ENCODE results near the gene AGPAT3.

Gene AGPAT3

GRCh38 chr21:43919871-43920801 lies 55.1 kb downstream of the AGPAT3 start:
- Histone ChIP-seq H2BK120ac (ENCODE audit: low read depth, low read length) (no peak overlapping the region), H2BK15ac (ENCODE audit: low read depth, poor library complexity, severe bottlenecking) (no peak overlapping the region)

GRCh38 chr21:43921571-43921978 lies 56.6 kb downstream of the AGPAT3 start:
- 62% methylated on average over 6 of the region's 10 CpGs for WGBS
- Histone ChIP-seq H3K4me1 (ENCODE audit: control insufficient read depth, insufficient read depth, low read depth, low read length) (peaks cover 46% of the 10 kb centered on the region), H3K27ac (ENCODE audit: low read length, poor library complexity, severe bottlenecking) (no peak overlapping the region), H2BK15ac (ENCODE audit: low read depth, poor library complexity, severe bottlenecking) (peak overlapping the region; percentile 36), H4K8ac (ENCODE audit: low read length) (peak overlapping the region; percentile 66), H2BK120ac (ENCODE audit: low read depth, low read length) (no peak overlapping the region), H2BK12ac (ENCODE audit: low read length in 2 of 2) (no peak overlapping the region), H3K36me3 (ENCODE audit: control insufficient read depth in 1 of 2, insufficient read depth in 2 of 2, low read depth in 1 of 2, low read length in 2 of 2) (peaks cover 0 to 31% of the 10 kb centered on the region in 2 experiments), H3K4me3 (ENCODE audit: insufficient read depth in 1 of 2, low read depth in 1 of 2, low read length in 2 of 2) (no peak overlapping the region), H3K23ac (ENCODE audit: low read length in 2 of 2) (no peak overlapping the region), H3K18ac (ENCODE audit: low read depth in 1 of 2, low read length in 2 of 2) (no peak overlapping the region), H2AFZ (ENCODE audit: low read depth, low read length) (no peak overlapping the region), H4K91ac (ENCODE audit: low read length) (no peak overlapping the region), H3K79me1 (replicated peaks; ENCODE audit: low read length, poor library complexity, severe bottlenecking) (peaks cover 64% of the 10 kb centered on the region), H3K27me3 (ENCODE audit: control insufficient read depth in 1 of 2, insufficient read depth in 1 of 2, low read length in 2 of 2) (no peaks in the 10 kb centered on the region), H3K9me3 (ENCODE audit: control insufficient read depth, low read length) (no peaks in the 10 kb centered on the region), H3K4me2 (ENCODE audit: low read length, poor library complexity, severe bottlenecking) (no peak overlapping the region), H2AK5ac (ENCODE audit: low read length, severe bottlenecking) (no peak overlapping the region), H2BK5ac (ENCODE audit: low read depth, low read length, poor library complexity, severe bottlenecking) (no peak overlapping the region), H3K14ac (ENCODE audit: low read length in 2 of 2) (no peak overlapping the region), H3K9ac (ENCODE audit: low read length) (no peak overlapping the region), H3K4ac (ENCODE audit: low read depth in 1 of 2, low read length in 2 of 2) (no peak overlapping the region)
- no peak for DNase-seq

More at GRCh38 chr21:43919871-43920801, 55.1 kb downstream of the AGPAT3 start:
- WGBS = 83% methylated on average over 25 of the region's 25 CpGs
- no peaks in the 10 kb centered on the region for H3K9me3 ChIP-seq (ENCODE audit: control insufficient read depth, low read length)
- H2AK5ac ChIP-seq (ENCODE audit: low read length, severe bottlenecking) = no peak overlapping the region
- H3K9ac ChIP-seq (ENCODE audit: low read length) = no peak overlapping the region
- H2AFZ ChIP-seq (ENCODE audit: low read depth, low read length) = peak overlapping the region; percentile 32
- no peak overlapping the region for H3K27ac ChIP-seq (ENCODE audit: low read length, poor library complexity, severe bottlenecking)
- peak overlapping the region in 1 of 2 experiments; percentile 93 for H3K14ac ChIP-seq (ENCODE audit: low read length in 2 of 2)
- peaks cover 60% of the 10 kb centered on the region for H3K79me1 ChIP-seq (replicated peaks; ENCODE audit: low read length, poor library complexity, severe bottlenecking)
- no peak overlapping the region for H3K4me3 ChIP-seq (ENCODE audit: insufficient read depth in 1 of 2, low read depth in 1 of 2, low read length in 2 of 2)
- H3K23ac ChIP-seq (ENCODE audit: low read length in 2 of 2) = peak overlapping the region in 1 of 2 experiments; percentile 67
- peak overlapping the region in 1 of 2 experiments; percentile 50 for H3K18ac ChIP-seq (ENCODE audit: low read depth in 1 of 2, low read length in 2 of 2)
- no peak overlapping the region for H3K4ac ChIP-seq (ENCODE audit: low read depth in 1 of 2, low read length in 2 of 2)
- H4K8ac ChIP-seq (ENCODE audit: low read length) = no peak overlapping the region
- H3K4me1 ChIP-seq (ENCODE audit: control insufficient read depth, insufficient read depth, low read depth, low read length) = peaks cover 40% of the 10 kb centered on the region
- no peaks in the 10 kb centered on the region for H3K27me3 ChIP-seq (ENCODE audit: control insufficient read depth in 1 of 2, insufficient read depth in 1 of 2, low read length in 2 of 2)
- DNase-seq = no peak
- no peak overlapping the region for H3K4me2 ChIP-seq (ENCODE audit: low read length, poor library complexity, severe bottlenecking)
- H3K36me3 ChIP-seq (ENCODE audit: control insufficient read depth in 1 of 2, insufficient read depth in 2 of 2, low read depth in 1 of 2, low read length in 2 of 2) = peaks cover 0 to 21% of the 10 kb centered on the region in 2 experiments
- no peak overlapping the region for H2BK5ac ChIP-seq (ENCODE audit: low read depth, low read length, poor library complexity, severe bottlenecking)
- H2BK12ac ChIP-seq (ENCODE audit: low read length in 2 of 2) = no peak overlapping the region
- H4K91ac ChIP-seq (ENCODE audit: low read length) = no peak overlapping the region

GRCh38 chr21:43921979-43922945 lies 57.2 kb downstream of the AGPAT3 start:
- Histone ChIP-seq H2BK12ac (ENCODE audit: low read length in 2 of 2) (peak overlapping the region in 1 of 2 experiments; percentile 84), H4K8ac (ENCODE audit: low read length) (peak overlapping the region; percentile 10), H3K4ac (ENCODE audit: low read depth in 1 of 2, low read length in 2 of 2) (peak overlapping the region in 1 of 2 experiments; percentile 40), H2BK5ac (ENCODE audit: low read depth, low read length, poor library complexity, severe bottlenecking) (no peak overlapping the region), H3K4me3 (ENCODE audit: insufficient read depth in 1 of 2, low read depth in 1 of 2, low read length in 2 of 2) (no peak overlapping the region), H3K27me3 (ENCODE audit: control insufficient read depth in 1 of 2, insufficient read depth in 1 of 2, low read length in 2 of 2) (no peaks in the 10 kb centered on the region), H2BK15ac (ENCODE audit: low read depth, poor library complexity, severe bottlenecking) (no peak overlapping the region), H3K9ac (ENCODE audit: low read length) (no peak overlapping the region), H3K18ac (ENCODE audit: low read depth in 1 of 2, low read length in 2 of 2) (peak overlapping the region in 1 of 2 experiments; percentile 59), H2AK5ac (ENCODE audit: low read length, severe bottlenecking) (no peak overlapping the region), H2BK120ac (ENCODE audit: low read depth, low read length) (no peak overlapping the region), H3K4me2 (ENCODE audit: low read length, poor library complexity, severe bottlenecking) (no peak overlapping the region), H4K91ac (ENCODE audit: low read length) (peak overlapping the region; percentile 19), H3K36me3 (ENCODE audit: control insufficient read depth in 1 of 2, insufficient read depth in 2 of 2, low read depth in 1 of 2, low read length in 2 of 2) (peaks cover 0 to 25% of the 10 kb centered on the region in 2 experiments), H3K79me1 (replicated peaks; ENCODE audit: low read length, poor library complexity, severe bottlenecking) (peaks cover 58% of the 10 kb centered on the region), H3K9me3 (ENCODE audit: control insufficient read depth, low read length) (no peaks in the 10 kb centered on the region), H3K4me1 (ENCODE audit: control insufficient read depth, insufficient read depth, low read depth, low read length) (peaks cover 44% of the 10 kb centered on the region), H2AFZ (ENCODE audit: low read depth, low read length) (no peak overlapping the region), H3K14ac (ENCODE audit: low read length in 2 of 2) (peak overlapping the region in 1 of 2 experiments; percentile 89), H3K23ac (ENCODE audit: low read length in 2 of 2) (no peak overlapping the region), H3K27ac (ENCODE audit: low read length, poor library complexity, severe bottlenecking) (no peak overlapping the region)
- peak; percentile 48 for DNase-seq
- WGBS = 58% methylated on average over 26 of the region's 27 CpGs

Data from mesenchymal stem cell (in vitro differentiated cells and primary cell).